GM10266 (cell line): Measurements from ENCODE around the gene SCAI.

ENCODE experiments used
- DNase-seq: peaks from one replicate; pipeline ENCODE4 v3.0.0; 2012; ENCODE audit errors: extremely low spot score
- CTCF ChIP-seq: IDR thresholded peaks from 2 replicates; pipeline ENCODE4 v1.5.1; 2012; ENCODE audit warnings: mild to moderate bottlenecking, low read depth; ENCODE audit not compliant: control insufficient read depth, insufficient read depth; ENCODE audit errors: missing control alignments

SCAI gene

GRCh38 chr9:124906966-124907365, 236.4 kb downstream of the SCAI start:
- no peak for TF ChIP-seq CTCF
- DNase-seq, result no peak

GRCh38 chr9:124899845-124900244, 243.5 kb downstream of the SCAI start:
- no peak for TF ChIP-seq CTCF
- DNase-seq, result no peak

GRCh38 chr9:124897570-124898460, 245.5 kb downstream of the SCAI start:
- no peak for TF ChIP-seq CTCF
- DNase-seq, result no peak

GRCh38 chr9:124894741-124895170, 248.6 kb downstream of the SCAI start:
- peak; percentile 34 for DNase-seq
- peak; percentile 66 for TF ChIP-seq CTCF

- no peak for TF ChIP-seq CTCF
- DNase-seq, result no peak
Observed at GRCh38 chr9:124894035-124894740, 249.1 kb downstream of the SCAI start.
